Stimulated activated CD4-positive, alpha-beta T cell treated with anti-CD3 and anti-CD28 coated beads, Interleukin-4, amount 100 ng/mL, for 48 hours (primary cell): ENCODE measurements around the gene NPL.

Experiments
- DNase-seq, 2 donors: peaks; one replicate each; pipeline ENCODE4 v3.0.0-alpha.2; 2020; ENCODE audit warnings: low read depth in 2 of 2

NPL gene

GRCh38 chr1:182789138-182790076 is at the start of gene NPL:
NPL (plus strand) TSS chr1:182789773; CDS start chr1:182794372, 4,599 bp downstream.
- peak; percentile 69 to 75 for DNase-seq

GRCh38 chr1:182740120-182740519 is 49.5 kb upstream of the NPL start:
- DNase-seq, result no peak

- DNase-seq, result no peak
These were observed 46.8 kb upstream of the NPL start for GRCh38 chr1:182742780-182743179.

GRCh38 chr1:182752077-182752988 is 37.2 kb upstream of the NPL start:
- DNase-seq, result no peak

GRCh38 chr1:182754087-182754486 is 35.5 kb upstream of the NPL start:
- no peak for DNase-seq

- DNase-seq, result no peak
These were observed 34.8 kb upstream of the NPL start for GRCh38 chr1:182754543-182755314.

- no peak for DNase-seq
These were observed 33.9 kb upstream of the NPL start for GRCh38 chr1:182755632-182756031.

GRCh38 chr1:182756423-182756822 is 33.1 kb upstream of the NPL start:
- no peak for DNase-seq

- DNase-seq, result no peak
These were observed 27.9 kb upstream of the NPL start for GRCh38 chr1:182761396-182762395.

- DNase-seq, result no peak
These were observed 27.0 kb upstream of the NPL start for GRCh38 chr1:182762536-182762935.

GRCh38 chr1:182764029-182764727 is 25.4 kb upstream of the NPL start:
- DNase-seq, result no peak

GRCh38 chr1:182765391-182765790 is 24.2 kb upstream of the NPL start:
- DNase-seq, result no peak

- DNase-seq, result no peak
These were observed 23.5 kb upstream of the NPL start for GRCh38 chr1:182766050-182766449.

GRCh38 chr1:182766881-182767645 is 22.5 kb upstream of the NPL start:
- DNase-seq, result no peak

GRCh38 chr1:182768963-182769362 is 20.6 kb upstream of the NPL start:
- DNase-seq, result no peak

GRCh38 chr1:182770232-182770631 is 19.3 kb upstream of the NPL start:
- DNase-seq, result no peak

- DNase-seq, result no peak
These were observed 18.2 kb upstream of the NPL start for GRCh38 chr1:182771187-182771984.

GRCh38 chr1:182777386-182777785 is 12.2 kb upstream of the NPL start:
- DNase-seq, result no peak
